ENCODE data around the gene RPS6KA2. TPM values are rescaled to one million over a fixed set of nuclear protein-coding genes. Genes with fewer than 3 reads are reported as not detected.

The RPS6KA2 gene
- polyA plus RNA-seq, 4 donors, result 25.3 to 34.5 (median 30.2) TPM

GRCh38 chr6:166580076-166581050, 46.7 kb downstream of the RPS6KA2 start:
- DNase-seq (ENCODE audit: low read depth in 4 of 4, low spot score in 3 of 4), result no peak

- no peak for DNase-seq (ENCODE audit: low read depth in 4 of 4, low spot score in 3 of 4)
Observed at GRCh38 chr6:166579237-166579850, 47.7 kb downstream of the RPS6KA2 start.

- no peak for DNase-seq (ENCODE audit: low read depth in 4 of 4, low spot score in 3 of 4)
Observed at GRCh38 chr6:166578536-166579236, 48.4 kb downstream of the RPS6KA2 start.

- no peak for DNase-seq (ENCODE audit: low read depth in 4 of 4, low spot score in 3 of 4)
Observed at GRCh38 chr6:166575205-166575604, 51.8 kb downstream of the RPS6KA2 start.

GRCh38 chr6:166573511-166574216, 53.4 kb downstream of the RPS6KA2 start:
- DNase-seq (ENCODE audit: low read depth in 4 of 4, low spot score in 3 of 4), result no peak

DNA sequence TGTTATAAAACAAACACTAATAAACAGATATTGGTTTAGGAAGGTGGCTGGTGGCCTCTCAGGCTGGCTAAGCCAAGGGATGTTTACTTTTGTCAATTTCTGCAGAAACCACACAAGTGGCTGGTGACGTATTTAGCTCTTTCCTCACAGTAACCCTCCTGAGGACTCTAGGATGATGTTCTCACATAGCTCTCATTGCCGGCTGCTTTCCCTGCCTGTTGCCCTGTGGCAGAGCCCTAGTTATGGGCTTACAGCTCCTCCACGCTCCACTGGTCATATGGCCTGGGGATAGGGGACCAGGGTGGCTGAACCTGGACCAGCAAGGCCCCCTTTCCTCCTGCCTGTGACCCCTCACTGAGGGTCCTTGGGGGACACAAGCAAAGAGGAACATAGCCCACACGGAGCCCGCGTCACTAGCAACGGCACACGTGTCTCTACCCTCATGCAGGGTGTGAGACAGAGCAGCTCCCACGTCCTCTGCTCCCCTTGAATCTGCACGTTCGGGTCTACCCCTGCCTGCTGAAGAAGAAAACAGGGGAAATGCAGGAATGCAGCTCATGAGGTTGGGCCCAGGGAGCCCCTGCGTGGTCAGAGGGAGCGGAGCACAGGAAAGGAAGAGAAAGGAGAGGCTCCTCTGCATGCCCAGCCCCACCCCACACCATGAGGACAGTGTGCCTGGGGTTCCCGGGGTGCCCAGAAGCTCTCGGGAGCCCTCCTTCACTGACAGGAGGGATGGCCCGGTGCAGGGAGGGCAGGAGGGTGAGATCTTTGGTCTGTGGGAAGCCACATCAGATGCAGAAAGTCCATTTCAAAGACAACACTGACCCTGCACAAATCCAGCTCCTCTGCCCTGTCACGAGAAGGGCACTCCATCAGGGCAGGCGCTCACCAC, 54.4 kb downstream of the RPS6KA2 start:
- DNase-seq (ENCODE audit: low read depth in 4 of 4, low spot score in 3 of 4), result no peak

DNA sequence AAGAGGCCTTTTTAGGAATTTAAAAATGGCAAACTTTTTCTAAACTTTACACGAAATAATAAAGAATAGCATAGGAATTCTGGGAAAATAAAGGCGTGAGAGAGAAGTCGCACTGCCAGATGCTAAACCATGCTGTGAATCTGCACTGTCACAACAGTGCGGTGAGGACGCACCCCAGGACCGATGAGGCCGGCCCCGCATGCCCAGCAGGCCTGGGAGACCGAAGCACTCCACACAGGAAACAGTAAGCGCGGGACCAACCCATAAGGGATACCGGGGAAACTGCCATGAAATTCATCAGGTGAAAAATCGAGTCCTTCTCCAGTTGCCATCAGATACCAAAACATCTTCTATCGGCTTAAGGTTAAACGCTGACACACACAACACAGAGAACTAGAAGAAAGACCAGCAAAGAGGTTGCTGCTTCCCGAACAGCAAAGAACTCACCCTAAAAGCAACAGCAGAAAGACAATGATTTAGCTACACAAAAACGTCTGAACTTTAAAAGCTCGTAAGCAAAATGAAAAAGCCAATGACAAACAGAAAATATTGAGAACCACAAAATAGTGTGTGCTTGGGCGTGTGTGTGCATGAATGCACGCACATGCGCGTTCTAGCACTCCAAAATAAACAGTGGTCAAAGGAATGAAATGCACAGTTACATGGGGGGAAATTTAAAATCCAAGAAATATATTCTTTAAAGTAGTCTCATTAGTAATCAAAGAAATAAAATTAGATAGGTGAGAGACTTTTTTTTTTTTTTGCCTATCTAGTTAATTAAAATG, 55.9 kb downstream of the RPS6KA2 start:
- no peak for DNase-seq (ENCODE audit: low read depth in 4 of 4, low spot score in 3 of 4)

DNA sequence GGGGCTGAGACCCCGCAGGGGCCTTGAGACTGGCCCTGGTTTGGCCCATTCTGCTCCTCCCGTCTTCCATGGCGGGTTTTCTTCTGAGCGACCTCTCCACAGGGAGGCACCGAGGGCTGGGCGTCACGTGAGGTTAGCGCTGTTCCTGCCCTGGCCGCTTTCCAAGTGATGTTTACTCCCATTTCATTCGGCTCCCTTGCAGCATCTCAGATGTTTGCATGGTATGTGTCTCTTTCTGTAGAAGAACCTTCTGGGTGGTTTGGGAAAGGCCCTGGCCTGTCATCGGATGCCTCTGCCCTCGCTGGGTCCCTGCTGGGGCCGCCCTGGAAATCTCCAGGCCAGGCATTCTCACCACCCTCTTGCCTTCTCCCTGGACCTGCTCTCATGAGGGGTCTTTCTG, 57.8 kb downstream of the RPS6KA2 start:
- DNase-seq (ENCODE audit: low read depth in 4 of 4, low spot score in 3 of 4), result no peak

GRCh38 chr6:166567813-166568212, 59.2 kb downstream of the RPS6KA2 start:
- DNase-seq (ENCODE audit: low read depth in 4 of 4, low spot score in 3 of 4), result no peak

GRCh38 chr6:166567107-166567506, 59.9 kb downstream of the RPS6KA2 start:
- no peak for DNase-seq (ENCODE audit: low read depth in 4 of 4, low spot score in 3 of 4)

DNA sequence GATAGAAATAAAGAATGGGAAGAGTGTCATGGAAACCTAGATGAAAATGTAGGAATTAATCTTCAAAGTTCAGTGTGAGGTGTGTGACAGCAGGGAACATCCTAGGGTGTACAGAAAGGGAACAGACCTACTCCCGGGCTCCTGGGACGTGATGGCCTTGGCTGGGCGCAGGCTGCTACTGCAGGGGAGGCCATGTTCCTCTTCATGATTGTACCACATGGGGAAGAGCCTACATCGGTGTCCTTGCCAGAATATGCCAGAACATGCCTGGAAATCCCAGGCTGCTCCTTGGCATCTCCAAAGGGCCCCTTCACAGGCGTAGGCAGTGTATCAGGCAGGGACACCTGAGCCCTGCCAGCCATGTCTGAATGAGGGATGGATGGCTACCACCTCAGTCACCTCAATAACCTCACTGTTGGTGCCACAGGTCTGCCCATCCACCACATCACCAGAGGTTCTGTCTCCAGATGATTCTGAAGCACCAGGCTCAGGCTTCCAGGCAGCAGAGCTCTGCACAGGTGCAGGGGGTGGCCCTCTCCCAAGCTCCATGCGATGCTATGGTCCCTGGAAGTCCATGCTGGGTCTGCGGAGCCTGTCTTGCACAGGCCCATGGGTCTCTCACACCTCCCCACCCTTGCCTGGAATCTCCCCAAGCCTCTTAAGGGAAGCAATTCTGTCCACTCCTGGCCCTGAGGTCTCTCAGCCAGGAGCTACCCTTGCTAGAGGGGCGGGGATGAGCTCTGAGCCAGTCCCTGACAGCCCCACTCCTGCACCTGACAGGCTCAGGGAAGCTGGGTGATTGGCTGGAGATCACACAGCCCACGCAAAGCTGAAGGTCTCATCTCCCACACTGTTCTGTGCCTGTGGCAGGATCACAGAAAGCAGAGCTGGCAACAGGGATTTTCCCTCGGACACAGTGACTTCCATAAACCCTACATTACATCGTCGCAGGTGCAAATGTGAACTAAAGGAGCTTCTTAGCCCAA, 60.7 kb downstream of the RPS6KA2 start:
- DNase-seq (ENCODE audit: low read depth in 4 of 4, low spot score in 3 of 4), result no peak

DNA sequence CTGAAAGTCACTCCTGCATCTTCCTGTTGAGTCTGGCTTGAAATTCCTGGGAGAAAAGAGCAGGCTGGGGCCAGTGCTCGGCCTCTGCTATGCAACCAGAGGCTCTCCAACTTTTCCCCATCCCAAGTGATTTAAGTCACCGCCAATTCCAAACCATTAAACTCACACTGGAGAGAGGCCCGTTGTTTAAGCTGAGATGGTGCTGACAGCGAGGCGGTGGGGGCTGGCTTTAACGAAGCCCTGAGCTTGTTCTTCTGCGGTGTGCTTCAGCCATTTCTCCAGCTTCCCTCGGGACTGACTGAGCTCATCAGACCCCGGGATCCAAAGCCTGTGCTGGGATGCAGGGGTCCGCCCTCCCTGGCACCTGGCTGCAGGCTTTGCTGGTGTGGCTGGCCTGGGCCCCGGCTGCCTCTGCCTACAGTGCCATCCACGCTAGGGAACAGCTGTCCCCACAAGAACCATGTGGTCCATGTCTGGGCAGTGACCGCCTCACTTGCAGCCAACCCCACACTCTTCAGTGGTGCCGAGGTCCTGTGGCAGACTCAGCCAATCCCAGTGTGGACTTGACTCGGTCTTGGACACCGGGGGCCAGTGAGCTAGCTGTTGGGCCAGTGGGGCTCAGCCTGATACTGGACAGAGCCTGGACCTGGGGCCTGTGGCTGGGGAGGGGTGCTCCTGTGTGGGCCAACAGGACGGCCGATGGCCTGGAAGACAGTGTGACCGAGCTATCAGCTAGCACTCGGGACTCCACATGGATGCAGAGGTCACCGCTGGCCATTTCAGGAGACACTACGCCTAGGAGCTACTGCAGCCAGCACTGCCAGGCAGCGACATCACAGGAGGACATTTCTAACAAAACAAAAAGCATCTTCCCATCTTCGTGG, 61.7 kb downstream of the RPS6KA2 start:
- DNase-seq (ENCODE audit: low read depth in 4 of 4, low spot score in 3 of 4), result no peak

DNA sequence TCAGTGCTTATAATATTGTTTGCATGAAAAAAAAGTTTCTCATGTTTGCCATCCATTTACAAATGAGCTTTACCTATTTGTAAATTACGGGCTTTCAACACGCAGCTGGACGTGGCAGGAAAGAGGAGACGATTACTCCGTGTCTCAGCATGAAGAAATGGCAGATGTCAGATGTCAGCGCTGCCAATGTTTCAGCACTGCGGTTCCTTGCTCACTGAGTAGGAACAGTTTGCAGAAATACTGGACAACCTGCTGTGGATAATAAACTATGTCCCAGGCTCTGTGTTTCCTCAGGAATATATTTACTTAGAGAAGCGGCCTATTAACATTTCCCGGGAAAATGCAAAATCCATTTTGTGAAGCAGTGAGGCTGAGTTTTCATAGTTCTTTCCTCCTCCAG, 63.2 kb downstream of the RPS6KA2 start:
- DNase-seq (ENCODE audit: low read depth in 4 of 4, low spot score in 3 of 4), result no peak

- DNase-seq (ENCODE audit: low read depth in 4 of 4, low spot score in 3 of 4), result no peak
Observed at GRCh38 chr6:166563200-166563599, 63.9 kb downstream of the RPS6KA2 start.

DNA sequence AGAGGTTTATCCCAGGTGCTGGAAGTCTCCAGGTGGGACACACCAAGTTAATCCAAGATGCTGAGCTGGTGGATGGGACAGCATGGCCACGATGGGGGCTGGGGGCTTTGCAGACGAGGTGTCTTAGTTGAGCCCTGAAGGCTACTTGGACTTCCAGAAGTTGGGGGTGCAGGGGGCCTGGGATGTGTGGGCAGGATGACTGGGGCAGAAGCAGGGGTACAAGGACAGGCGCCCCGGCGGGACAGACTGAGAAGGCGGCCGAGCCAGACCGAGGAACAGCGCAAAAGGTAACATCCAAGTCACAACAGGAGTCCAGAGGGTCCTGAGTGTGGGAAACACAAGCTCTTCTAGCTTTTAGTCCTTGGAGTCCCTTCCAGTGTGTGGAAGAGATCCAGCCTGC, 64.3 kb downstream of the RPS6KA2 start:
- no peak for DNase-seq (ENCODE audit: low read depth in 4 of 4, low spot score in 3 of 4)

DNA sequence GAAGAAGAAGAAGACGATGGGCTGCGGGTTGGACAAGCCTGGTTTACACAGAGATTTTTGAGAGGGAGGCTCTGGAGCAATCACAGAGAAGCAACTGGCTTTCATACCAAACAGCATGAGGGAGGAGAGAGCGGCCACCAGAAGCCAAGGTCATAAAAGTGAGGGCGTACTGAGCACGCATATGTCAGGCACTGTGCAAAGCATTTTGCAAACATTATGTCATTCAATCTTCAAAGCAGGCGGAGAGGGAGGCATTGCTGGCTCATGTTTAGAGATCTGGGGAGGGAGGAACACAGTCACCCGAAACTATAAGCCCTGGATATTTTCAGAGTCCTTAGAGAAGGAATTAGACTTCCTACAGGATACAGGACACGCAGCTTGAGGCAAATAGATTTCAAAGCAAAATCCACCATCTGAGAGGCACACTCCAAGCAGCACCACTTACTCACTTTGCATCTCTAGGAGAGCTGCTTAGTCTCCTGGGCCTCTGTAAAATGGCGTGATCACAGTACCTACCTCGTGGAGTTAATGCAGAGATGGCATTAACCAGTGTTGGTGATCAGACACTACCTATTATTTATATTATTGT, 65.2 kb downstream of the RPS6KA2 start:
- no peak for DNase-seq (ENCODE audit: low read depth in 4 of 4, low spot score in 3 of 4)

Data from left renal pelvis (tissue), 4 donors.